ENCODE measurements around the gene ACBD7.

ACBD7 gene

GRCh38 chr10:15099886-15100285 lies 11.3 kb upstream of the ACBD7 start:
- no peak for TF ChIP-seq EZH2 (IDR thresholded peaks at IDR 0.05)
- TF ChIP-seq FOXP2 (optimal IDR thresholded peaks at IDR 0.05; ENCODE audit: control extremely low read depth, extremely low read length, insufficient read depth), result no peak
- no peak for TF ChIP-seq POLR2AphosphoS5 (IDR thresholded peaks at IDR 0.05; ENCODE audit: borderline replicate concordance, low read depth, low read length)
- H3K9me3 ChIP-seq (ENCODE audit: low read depth, low read length), result no peaks in the 10 kb centered on the region
- no peak overlapping the region for H3K27ac ChIP-seq
- H3K4me3 ChIP-seq, result no peak overlapping the region
- H3K36me3 ChIP-seq (ENCODE audit: insufficient read depth, low read length), result peaks cover 14% of the 10 kb centered on the region; the same call in 1 of the 2 replicates
- no peak overlapping the region for H3K9ac ChIP-seq (ENCODE audit: insufficient read length)
- no peak for DNase-seq (ENCODE audit: low read depth, low spot score)

- Histone ChIP-seq H3K9me3 (ENCODE audit: low read depth, low read length) (no peaks in the 10 kb centered on the region), H3K4me3 (peak within 1 kb of the TSS; percentile 77), H3K27ac (peak within 1 kb of the TSS; percentile 89), H3K9ac (ENCODE audit: insufficient read length) (peak within 1 kb of the TSS; percentile 92), H3K36me3 (ENCODE audit: insufficient read depth, low read length) (no peaks in the 10 kb centered on the region)
- peak; percentile 24 for DNase-seq (ENCODE audit: low read depth, low spot score)
- peak; percentile 68; the same call in 1 of the 2 replicates for TF ChIP-seq POLR2AphosphoS5 (IDR thresholded peaks at IDR 0.05; ENCODE audit: borderline replicate concordance, low read depth, low read length)
- no peak for TF ChIP-seq EZH2 (IDR thresholded peaks at IDR 0.05)
These were observed 8.6 kb upstream of the ACBD7 start, which contains the start of gene RPP38 for GRCh38 chr10:15097011-15097812. TSS of gene RPP38 (plus strand) at chr10:15097355. CDS start at chr10:15103315, 5,960 bp downstream.

GRCh38 chr10:15096661-15097010 lies 8.1 kb upstream of the ACBD7 start:
- H3K9ac ChIP-seq (ENCODE audit: insufficient read length), result peak overlapping the region; percentile 92
- TF ChIP-seq FOXP2 (optimal IDR thresholded peaks at IDR 0.05; ENCODE audit: control extremely low read depth, extremely low read length, insufficient read depth) (no peak), EZH2 (IDR thresholded peaks at IDR 0.05) (no peak), POLR2AphosphoS5 (IDR thresholded peaks at IDR 0.05; ENCODE audit: borderline replicate concordance, low read depth, low read length) (no peak)
- no peaks in the 10 kb centered on the region for H3K9me3 ChIP-seq (ENCODE audit: low read depth, low read length)
- no peak for DNase-seq (ENCODE audit: low read depth, low spot score)
- H3K36me3 ChIP-seq (ENCODE audit: insufficient read depth, low read length), result no peaks in the 10 kb centered on the region
- H3K27ac ChIP-seq, result no peak overlapping the region
- H3K4me3 ChIP-seq, result peak overlapping the region; percentile 77

GRCh38 chr10:15092855-15093408 lies 4.4 kb upstream of the ACBD7 start:
- no peak overlapping the region for H3K4me3 ChIP-seq

GRCh38 chr10:15091418-15091817 lies 2.8 kb upstream of the ACBD7 start:
- Histone ChIP-seq H3K9me3 (ENCODE audit: low read depth, low read length) (no peaks in the 10 kb centered on the region), H3K27ac (no peak overlapping the region)

More at GRCh38 chr10:15092855-15093408, 4.4 kb upstream of the ACBD7 start:
- Histone ChIP-seq H3K27ac (no peak overlapping the region), H3K9me3 (ENCODE audit: low read depth, low read length) (no peaks in the 10 kb centered on the region), H3K9ac (ENCODE audit: insufficient read length) (no peak overlapping the region), H3K36me3 (ENCODE audit: insufficient read depth, low read length) (no peaks in the 10 kb centered on the region)
- DNase-seq (ENCODE audit: low read depth, low spot score), result no peak
- TF ChIP-seq EZH2 (IDR thresholded peaks at IDR 0.05) (no peak), POLR2AphosphoS5 (IDR thresholded peaks at IDR 0.05; ENCODE audit: borderline replicate concordance, low read depth, low read length) (no peak), FOXP2 (optimal IDR thresholded peaks at IDR 0.05; ENCODE audit: control extremely low read depth, extremely low read length, insufficient read depth) (no peak)

GRCh38 chr10:15084502-15084922 lies 4.1 kb downstream of the ACBD7 start:
- no peak for DNase-seq (ENCODE audit: low read depth, low spot score)
- TF ChIP-seq POLR2AphosphoS5 (IDR thresholded peaks at IDR 0.05; ENCODE audit: borderline replicate concordance, low read depth, low read length), result no peak
- TF ChIP-seq FOXP2 (optimal IDR thresholded peaks at IDR 0.05; ENCODE audit: control extremely low read depth, extremely low read length, insufficient read depth), result no peak
- no peak for TF ChIP-seq EZH2 (IDR thresholded peaks at IDR 0.05)
- Histone ChIP-seq H3K9ac (ENCODE audit: insufficient read length) (no peak overlapping the region), H3K9me3 (ENCODE audit: low read depth, low read length) (no peaks in the 10 kb centered on the region), H3K36me3 (ENCODE audit: insufficient read depth, low read length) (no peaks in the 10 kb centered on the region), H3K4me3 (peak overlapping the region; percentile 51), H3K27ac (no peak overlapping the region)

More at GRCh38 chr10:15091418-15091817, 2.8 kb upstream of the ACBD7 start:
- DNase-seq (ENCODE audit: low read depth, low spot score), result no peak
- Histone ChIP-seq H3K4me3 (no peak overlapping the region), H3K36me3 (ENCODE audit: insufficient read depth, low read length) (no peaks in the 10 kb centered on the region), H3K9ac (ENCODE audit: insufficient read length) (no peak overlapping the region)
- TF ChIP-seq POLR2AphosphoS5 (IDR thresholded peaks at IDR 0.05; ENCODE audit: borderline replicate concordance, low read depth, low read length) (no peak), FOXP2 (optimal IDR thresholded peaks at IDR 0.05; ENCODE audit: control extremely low read depth, extremely low read length, insufficient read depth) (no peak), EZH2 (IDR thresholded peaks at IDR 0.05) (no peak)

GRCh38 chr10:15083674-15084501 lies 4.7 kb downstream of the ACBD7 start:
- H3K27ac ChIP-seq, result no peak overlapping the region
- H3K9ac ChIP-seq (ENCODE audit: insufficient read length), result no peak overlapping the region
- no peaks in the 10 kb centered on the region for H3K9me3 ChIP-seq (ENCODE audit: low read depth, low read length)
- TF ChIP-seq EZH2 (IDR thresholded peaks at IDR 0.05) (no peak), FOXP2 (optimal IDR thresholded peaks at IDR 0.05; ENCODE audit: control extremely low read depth, extremely low read length, insufficient read depth) (no peak), POLR2AphosphoS5 (IDR thresholded peaks at IDR 0.05; ENCODE audit: borderline replicate concordance, low read depth, low read length) (no peak)
- H3K36me3 ChIP-seq (ENCODE audit: insufficient read depth, low read length), result no peaks in the 10 kb centered on the region
- DNase-seq (ENCODE audit: low read depth, low spot score), result no peak
- peak overlapping the region; percentile 51 for H3K4me3 ChIP-seq

GRCh38 chr10:15075421-15075820 lies 13.2 kb downstream of the ACBD7 start:
- H3K9me3 ChIP-seq (ENCODE audit: low read depth, low read length), result no peaks in the 10 kb centered on the region
- H3K36me3 ChIP-seq (ENCODE audit: insufficient read depth, low read length), result no peaks in the 10 kb centered on the region
- TF ChIP-seq POLR2AphosphoS5 (IDR thresholded peaks at IDR 0.05; ENCODE audit: borderline replicate concordance, low read depth, low read length) (no peak), EZH2 (IDR thresholded peaks at IDR 0.05) (no peak)
- H3K27ac ChIP-seq, result no peak overlapping the region
- H3K9ac ChIP-seq (ENCODE audit: insufficient read length), result no peak overlapping the region
- H3K4me3 ChIP-seq, result no peak overlapping the region
- no peak for DNase-seq (ENCODE audit: low read depth, low spot score)

All from SK-N-MC (cell line).